Globus pallidus (tissue), 1 donor: ENCODE results near the gene POLG.

ENCODE experiments used
- DNase-seq: peaks from one replicate; pipeline ENCODE4 v3.0.0-alpha.2; 2015; ENCODE audit warnings: low spot score

Gene POLG

DNA sequence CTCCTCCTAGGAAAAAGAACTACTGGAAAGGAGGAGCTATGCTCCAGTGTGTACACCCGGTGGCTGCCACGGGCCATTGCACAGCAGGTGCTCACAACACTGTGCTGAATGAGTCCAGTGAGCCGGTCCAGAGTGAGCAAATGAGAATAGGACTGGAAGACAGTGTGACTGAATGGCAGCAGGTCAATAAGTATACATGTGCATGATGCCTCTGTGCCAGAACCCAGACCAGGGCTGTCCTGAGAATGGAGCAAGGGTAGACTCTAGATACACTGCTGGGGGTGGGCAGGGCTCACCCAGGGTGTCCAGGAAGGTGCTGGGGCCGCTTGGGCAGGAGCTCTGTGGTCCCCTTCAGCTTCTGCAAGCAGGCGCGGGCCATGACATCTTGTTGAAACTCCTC lies 8.3 kb downstream of the POLG start:
- DNase-seq: no peak

- DNase-seq: no peak
Measured at GRCh38 chr15:89325039-89325803, 9.4 kb downstream of the POLG start.

- DNase-seq: no peak
Measured at GRCh38 chr15:89323825-89324224, 10.8 kb downstream of the POLG start.

DNA sequence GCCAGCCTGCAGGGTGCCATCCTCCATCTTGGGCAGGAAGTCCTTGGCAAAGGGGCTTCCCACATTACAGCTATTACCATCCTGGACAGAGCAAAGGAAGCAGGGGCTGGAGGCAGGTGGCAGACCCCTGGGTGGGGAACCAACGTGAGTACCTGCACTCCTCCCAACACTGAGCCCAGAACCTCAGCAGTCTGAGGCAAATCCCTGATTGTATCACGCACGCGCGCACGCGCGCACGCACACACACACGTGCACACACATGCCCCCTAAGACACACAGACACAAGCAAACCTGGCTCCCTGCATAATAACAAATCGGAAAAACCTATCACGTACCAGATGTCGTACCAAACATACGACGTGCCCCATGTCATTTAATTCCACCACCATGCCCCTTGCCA lies 11.8 kb downstream of the POLG start:
- no peak for DNase-seq

DNA sequence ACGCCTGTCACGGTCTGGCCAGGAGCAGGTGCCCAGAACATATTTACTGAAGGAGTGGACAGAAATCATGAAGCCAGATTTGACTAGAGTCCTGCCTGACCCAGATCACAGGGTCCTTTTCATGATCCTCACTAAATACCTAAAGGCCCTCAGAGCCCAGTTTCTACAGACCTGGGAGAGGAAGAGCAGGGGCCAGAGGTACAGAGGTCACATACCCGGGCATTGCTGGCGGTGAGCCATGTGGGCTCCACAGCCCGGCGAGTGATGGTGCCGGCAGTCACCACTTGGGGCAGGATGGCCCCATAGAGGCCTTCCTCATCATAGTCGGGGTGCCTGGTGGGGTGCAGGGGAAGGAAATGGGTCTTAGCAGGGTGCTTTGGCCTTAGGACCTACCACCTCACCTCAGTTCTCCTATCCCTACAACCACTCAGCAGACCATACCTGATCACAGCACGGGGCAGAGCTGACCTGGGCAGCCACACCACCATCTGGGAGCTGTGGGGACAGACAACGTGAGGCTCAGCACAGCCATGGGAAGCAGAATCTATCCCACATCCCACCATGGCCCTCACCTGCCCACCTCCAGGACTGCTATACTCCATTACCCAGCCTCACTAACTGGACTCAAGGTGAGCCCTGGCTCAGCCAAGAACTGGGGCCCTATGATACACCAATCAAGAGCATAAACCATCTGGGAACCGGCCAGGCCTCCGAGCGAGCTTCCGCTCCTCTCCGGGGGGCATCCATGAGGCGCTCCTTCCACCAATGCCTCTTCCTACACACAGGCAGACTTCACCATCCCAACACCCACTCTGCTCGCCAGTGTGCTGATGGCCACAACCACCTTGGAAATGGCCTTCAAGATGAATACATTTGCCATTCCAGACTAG lies 12.9 kb downstream of the POLG start:
- DNase-seq: no peak

- no peak for DNase-seq
Measured at GRCh38 chr15:89320200-89320599, 14.4 kb downstream of the POLG start.

DNA sequence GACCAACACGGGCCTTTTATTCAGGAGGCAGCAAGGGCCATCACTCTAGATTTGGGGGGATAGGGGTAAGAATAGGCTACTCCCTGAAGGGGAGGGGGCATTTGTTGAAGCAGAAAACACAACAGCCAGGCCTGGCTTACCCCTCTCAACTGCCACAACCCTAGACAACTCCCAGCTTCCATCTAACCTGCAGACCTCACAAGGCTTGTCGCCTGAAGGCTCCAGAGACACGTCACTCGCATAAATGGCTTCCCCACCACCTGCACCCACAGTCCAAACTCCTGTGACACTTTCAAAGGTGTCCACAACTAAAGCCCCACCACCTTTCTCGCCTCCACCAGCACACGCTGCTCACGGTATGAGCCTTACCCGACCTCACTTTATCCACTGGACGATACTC lies 14.9 kb downstream of the POLG start:
- no peak for DNase-seq

DNA sequence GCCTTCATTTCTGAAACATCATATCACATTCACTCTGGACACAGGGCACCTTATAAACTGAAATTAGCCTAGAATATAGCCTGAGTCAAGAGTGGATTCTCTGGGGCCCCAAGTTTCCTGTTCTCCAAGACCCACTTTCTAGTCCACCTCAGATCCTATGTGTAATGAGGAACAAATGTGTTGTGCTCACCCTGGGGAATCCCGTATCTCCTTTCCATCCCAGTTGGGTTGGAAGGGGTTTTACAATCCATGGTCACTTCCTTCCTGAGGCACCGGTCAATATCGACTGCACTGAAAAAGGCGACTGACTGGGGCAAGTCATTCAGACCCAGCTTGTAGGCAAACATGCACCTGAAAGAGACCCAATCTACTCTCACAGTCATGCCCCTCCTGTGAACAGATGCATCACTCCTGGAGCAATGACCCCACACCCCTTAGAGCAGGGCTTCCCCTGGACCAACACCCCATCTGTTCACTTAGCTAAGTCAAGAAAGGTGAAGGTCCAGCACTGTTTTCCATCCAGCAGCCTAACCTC lies 17.4 kb downstream of the POLG start:
- DNase-seq: no peak

DNA sequence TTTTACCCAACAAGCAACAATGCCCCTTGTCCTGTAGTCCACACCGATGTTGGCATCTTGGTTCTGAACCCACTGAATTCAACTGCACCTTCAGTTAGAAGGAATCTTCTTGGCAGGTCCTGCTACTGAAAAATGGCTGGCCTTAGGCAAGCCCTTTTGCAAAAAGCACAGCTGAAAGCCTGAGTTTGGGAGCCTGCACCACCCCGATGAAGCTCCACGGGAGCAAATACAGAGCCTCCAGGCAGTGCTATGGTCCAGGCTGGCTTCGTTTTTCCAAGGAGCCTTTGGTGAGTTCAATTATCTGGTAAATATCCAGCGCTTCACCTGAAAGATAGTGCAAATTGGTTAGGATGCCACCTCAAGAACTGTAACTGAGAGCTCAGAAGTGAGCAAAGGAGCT lies 18.1 kb downstream of the POLG start:
- no peak for DNase-seq

DNA sequence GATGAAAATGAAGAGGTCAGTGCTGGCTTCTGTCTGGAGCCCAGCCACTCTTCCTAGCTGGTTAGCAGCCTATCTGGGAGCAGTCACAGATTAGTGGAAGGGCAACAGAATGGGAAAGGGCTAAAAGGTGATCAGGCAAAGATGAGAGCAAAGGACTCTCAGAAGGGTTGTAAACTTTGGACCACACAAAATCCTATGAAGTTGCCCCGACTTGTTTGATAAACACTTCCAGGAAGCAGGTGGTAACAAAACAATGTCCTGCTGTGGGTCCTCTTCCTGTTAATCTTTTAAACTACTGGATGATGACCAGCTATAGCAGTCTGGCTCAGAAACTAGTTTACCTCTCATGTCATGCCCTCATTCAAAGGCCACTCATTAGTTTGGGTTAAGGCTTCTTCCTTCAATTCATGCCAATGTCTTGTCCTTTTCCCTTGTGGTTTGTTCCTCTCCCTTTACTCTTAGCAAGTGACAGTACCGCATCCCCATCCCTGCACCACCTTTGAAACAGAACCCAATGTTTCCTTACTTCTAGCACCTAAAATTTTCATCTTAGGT lies 19.2 kb downstream of the POLG start:
- DNase-seq: no peak

DNA sequence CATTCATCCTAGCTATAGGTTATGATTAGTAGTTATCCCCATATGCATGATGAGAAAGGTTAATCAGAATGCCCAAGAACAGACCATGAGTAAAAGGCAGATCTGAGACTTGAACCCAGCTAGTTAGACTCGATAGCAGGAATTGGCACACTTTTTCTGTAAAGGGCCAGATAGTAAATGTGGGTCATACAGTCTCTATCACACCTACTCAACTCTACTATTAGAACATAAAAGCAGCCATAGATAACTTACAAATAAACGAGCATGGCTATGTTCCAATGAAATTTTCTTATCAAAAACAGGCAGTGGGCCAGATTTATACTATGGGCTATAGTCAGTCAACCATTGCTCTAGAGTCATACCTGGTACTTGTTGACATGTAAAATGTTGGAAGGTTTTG lies 24.6 kb downstream of the POLG start:
- DNase-seq: no peak

DNA sequence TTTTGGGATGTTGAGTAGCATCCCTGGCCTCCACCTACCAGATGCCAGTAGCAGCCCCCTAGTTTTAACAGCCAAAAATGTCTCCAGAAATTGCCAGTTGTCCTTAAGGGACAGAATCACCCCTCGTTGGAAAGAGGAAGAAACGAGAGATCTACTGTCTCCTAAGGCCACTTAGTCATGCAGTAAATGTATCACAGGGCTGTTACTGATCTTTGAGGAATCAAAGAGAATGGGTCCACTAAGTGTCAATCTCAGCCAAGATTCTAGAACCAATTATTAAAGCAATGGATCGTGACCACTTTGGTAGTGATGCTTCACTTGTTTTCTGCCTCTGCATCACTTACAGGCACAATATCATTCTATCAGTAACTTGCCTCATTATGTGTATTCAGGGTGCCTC lies 26.4 kb downstream of the POLG start:
- no peak for DNase-seq

DNA sequence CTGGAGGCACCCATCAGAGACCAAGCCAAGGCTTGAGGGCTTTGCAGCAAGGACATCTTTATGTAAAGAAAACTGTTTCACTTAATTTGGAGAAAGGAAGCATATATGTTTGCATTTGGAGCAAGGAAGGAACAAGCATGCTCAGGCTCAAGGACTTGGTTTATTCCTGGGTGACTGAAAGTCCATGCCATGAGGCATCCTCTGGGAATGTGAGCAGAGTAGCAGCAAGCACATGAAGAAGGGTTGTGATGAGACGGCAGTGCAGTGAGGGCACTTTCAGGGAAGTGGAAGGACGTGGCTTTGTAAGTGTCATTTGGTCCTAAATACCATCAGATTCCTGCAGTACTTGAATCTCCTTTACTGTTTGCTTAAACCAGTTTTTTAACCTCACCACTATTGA lies 26.8 kb downstream of the POLG start:
- DNase-seq: no peak

DNA sequence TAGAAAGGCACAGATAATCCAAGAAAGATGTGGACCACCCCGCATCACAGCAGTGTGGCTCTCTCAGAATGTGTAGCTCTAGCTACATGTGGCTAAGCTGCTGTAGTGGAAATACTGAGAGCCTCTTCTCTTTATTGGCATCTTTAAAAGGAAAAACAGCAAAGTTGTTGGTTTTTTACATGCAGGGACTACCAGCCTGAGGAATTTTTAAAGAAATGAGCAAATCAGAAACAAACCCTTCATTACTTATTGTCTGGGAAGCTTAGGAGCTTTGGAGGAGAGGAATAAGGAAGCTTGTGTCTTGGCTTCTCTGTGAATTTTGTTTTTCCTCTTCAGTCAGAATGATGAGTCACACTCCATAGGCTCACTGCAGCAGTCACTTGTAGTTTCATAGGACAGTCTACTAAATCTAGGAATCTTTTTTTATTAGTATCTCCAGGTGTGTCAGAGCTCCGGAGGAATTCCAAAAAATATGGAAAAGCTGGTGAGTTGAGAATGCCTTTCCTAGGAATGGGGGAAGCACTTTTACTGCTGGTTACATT lies 27.5 kb downstream of the POLG start:
- no peak for DNase-seq

- DNase-seq: no peak
Measured at GRCh38 chr15:89305395-89305794, 29.2 kb downstream of the POLG start.

GRCh38 chr15:89303986-89304385 lies 30.6 kb downstream of the POLG start:
- DNase-seq: no peak

DNA sequence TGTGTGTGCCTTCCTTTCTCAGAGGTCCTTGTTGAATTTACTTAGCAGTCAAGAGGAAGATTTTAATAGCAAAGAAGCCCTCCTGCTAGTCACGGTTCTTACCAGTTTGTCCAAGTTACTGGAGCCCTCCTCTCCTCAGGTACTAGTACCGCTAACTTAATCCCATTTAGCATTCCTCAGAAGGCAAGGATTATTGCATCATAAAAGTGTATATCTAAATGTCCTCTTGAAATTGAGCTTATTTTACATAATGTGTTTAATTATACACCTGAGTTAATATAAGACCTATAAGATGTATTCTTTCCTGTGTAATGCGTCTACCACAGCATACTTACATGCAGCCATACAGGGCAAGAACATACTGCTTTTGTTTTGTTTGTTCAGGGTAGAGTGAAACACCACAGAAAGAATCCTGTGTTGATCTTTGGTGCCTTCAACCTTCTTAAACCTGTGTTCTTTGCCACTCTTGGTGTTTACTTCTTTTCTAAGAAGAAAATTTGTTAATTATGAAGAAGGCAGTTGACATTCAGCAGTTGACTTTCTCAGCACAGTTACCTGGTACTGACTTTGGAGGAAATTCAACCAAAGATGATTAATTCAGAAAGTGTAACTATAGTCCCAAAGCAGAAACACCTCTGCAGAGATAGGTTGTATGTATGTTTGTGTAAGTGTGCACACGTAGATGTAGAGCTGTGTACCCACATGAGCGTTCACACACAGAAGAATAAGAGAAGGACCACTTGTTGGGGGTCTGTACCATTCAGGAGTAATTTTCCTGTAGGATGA lies 33.1 kb downstream of the POLG start:
- no peak for DNase-seq

DNA sequence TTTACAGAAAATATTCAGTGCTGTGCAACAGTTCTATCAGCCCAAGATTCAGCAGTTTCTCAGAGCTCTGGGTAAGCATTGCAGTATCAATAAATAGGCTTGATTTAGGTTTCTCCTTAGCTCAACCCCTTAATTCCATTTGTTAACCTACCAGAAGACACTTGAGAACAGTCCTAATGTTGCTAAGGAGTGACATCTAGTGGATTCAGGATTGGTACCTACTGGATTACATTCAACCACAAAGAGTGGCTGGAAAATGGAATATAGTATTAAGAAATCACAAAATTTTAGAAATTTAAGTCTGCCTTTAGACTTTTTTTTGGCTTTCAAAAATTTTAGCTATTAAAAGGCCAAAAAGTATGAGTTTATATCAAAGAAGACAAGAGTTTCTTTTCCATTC lies 34.7 kb downstream of the POLG start:
- peak; percentile 50 for DNase-seq

GRCh38 chr15:89293012-89293411 lies 41.6 kb downstream of the POLG start:
- no peak for DNase-seq

DNA sequence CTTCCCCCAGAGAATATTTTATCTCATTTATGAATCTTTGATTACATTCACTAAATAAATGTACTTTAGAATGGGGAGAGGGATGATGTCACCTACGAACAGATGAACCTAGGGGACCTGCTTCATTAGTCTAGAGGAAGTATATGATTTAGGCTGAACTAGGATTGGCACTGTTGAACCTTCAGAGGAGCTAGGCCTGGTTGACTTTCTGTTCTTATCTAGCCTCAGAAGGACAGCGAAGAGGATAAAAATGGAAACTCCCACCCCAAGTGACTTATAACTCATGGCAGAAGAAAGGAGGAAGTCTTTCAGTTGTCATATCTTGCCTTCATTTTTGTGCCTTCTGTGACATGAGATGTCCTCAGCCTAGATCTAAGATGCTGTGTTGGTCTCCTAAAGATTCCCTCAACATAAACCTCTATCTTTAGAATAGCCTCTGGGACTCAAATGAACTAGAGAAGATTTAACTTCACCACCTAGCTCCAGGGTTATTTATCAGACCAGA lies 42.6 kb downstream of the POLG start:
- no peak for DNase-seq

DNA sequence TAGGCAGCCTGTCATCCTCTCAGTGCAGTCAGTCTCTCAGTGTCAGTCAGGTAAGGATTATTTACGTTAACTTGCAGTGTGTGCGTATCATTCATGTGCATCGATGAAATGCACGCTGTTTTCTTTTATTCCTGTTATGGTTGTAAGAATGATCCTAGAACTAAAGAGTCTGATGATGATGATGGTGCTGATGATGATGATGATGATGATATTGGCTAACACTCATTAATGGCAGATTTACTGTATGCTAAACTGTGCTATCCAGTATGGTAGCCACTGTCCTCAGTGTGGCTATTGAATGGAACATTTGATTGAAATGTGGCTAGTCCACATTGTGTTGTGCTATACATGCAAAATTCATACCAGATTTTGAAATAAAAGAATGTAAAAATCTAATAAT lies 51.4 kb downstream of the POLG start:
- DNase-seq: no peak

- DNase-seq: no peak
Measured at GRCh38 chr15:89282631-89283030, 52.0 kb downstream of the POLG start.
